A204.1 (cell line): ENCODE measurements around the gene NQO2.
"Not testable (repeated sequence)": the region's sequence is repeated elsewhere in the genome, so short reads cannot be mapped to it uniquely, and the experiment has no call there.

ENCODE experiments used
- FAIRE-seq: peaks from 2 replicates; lab custom pipeline; 2012; peaks lifted over from hg19 to GRCh38; lab: Jason Lieb, UNC

NQO2 gene

DNA sequence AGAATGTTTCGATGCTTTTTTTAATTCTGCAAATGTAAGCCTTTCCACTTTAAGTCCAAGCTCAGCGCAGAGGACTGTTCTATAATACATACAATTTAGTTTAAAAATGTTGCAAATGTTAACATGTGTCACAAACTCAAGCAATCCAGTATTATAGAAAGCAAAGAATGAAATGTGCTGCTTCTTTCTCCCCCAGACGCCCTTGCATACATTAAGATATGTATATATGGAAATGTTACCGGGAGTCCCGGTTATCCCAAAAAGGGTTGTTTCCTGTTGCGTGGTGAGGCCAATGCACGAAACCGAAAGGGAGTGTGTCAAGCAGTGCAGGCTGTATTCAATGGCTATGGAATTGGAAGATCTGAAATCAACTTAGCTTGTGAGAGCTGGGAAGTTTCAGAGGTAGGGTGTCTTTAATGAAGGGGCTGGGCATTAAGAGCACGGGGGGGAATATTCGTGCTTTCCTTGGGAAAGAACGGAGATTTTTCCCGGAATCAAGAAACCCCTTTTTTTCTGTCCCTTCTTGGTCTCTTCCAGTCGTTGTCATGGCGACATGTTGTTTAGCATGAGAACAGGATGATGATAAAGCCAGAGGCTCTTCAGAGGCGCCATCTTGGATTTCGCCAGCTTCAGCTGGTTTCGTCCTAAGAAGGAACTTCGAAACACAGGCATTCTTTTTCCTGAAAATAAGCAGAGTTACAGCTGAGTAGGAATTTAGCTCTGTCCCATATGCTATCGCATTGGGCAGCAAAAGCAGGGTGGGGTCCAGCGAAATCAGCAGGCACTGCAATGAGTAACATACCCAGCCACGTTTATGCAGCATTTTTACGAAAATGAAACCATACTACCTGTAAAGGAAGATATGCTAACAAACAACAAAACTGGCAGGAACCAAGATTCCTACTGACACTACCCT, 10.1 kb upstream of the NQO2 start:
- FAIRE-seq: peak; percentile 94

DNA sequence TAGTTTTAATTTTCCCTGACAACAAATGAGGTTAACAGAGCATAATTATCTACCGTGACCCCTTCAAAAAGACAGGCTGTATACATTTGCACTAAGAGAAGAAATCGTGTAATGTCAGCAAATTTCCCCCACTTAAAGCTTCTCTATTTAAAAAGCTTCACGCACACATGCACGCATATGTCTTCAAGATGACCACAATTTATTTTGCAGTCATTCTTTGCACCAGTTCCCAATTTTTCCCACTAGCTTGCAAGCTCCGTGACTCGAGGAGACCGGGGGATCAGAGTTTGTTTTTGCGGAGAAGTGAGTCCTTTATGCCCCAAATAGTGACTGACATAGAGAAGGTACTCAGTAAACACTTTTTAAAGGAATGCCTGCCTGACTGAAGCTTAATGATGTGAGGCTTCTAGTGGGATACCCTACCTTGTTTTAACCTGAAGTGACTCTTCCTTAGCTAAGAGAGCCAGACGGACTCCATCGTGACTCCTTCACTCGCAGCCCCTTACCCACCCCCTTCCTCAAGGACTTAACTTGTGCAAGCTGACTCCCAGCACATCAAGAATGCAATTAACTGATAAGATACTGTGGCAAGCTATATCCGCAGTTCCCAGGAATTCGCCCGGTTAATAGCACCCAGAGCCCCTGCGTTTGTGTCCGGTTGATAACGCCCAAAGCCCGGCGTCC, 9.3 kb upstream of the NQO2 start:
- no peak for FAIRE-seq

DNA sequence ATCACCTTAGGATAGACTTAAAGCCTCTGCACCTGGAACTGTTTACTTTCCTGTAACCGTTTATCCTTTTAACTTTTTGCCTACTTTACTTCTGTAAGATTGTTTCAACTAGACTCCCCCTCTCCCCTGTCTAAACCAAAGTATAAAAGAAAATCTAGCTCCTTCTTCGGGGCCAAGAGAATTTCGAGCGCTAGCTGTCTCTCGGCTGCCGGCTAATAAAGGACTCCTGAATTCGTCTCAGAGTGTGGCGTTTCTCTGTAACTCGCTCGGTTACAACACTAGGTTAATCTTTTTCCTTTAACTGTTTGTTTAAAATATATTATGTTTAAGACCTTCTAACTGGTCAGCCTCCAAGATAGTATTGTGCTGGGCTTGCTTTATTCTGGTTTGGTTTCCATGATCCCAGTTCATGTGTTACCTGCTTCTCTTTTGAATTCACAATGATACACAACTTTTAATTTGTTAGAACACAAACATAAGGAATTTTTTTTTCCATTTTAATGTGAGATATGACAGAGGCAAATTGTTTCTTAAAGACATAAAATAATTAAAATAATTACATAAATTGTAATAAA, 8.7 kb upstream of the NQO2 start:
- FAIRE-seq: no peak

DNA sequence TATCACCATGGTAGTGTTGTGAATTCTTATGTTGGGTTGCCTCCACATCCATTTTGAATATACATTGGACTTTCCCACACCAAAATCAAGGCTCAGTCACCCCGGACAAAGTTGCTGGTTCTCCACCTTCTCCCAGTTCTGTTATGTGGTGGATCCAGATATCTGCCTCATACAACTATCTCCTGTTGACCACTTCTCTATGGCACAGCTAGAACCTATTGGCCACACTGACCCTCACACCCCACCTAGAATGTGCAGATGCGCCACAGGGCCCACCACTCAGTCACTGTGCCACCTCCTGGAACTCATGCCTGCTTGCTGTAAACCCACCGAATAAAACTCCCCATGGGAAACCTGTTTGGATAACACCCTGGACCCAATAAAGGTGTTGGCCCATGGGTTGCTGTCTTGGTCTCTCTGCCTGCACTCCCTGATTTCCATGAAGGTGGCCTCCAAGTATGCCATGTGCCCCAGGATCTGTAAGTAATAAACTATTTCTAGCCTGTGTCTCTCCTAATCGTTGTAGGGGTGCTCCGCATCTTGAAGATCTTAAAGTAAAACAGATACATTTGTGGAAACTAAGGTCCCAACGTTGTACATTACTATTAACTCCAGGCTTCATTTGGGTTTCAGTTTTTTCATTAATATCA, 7.2 kb upstream of the NQO2 start:
- FAIRE-seq: no peak

DNA sequence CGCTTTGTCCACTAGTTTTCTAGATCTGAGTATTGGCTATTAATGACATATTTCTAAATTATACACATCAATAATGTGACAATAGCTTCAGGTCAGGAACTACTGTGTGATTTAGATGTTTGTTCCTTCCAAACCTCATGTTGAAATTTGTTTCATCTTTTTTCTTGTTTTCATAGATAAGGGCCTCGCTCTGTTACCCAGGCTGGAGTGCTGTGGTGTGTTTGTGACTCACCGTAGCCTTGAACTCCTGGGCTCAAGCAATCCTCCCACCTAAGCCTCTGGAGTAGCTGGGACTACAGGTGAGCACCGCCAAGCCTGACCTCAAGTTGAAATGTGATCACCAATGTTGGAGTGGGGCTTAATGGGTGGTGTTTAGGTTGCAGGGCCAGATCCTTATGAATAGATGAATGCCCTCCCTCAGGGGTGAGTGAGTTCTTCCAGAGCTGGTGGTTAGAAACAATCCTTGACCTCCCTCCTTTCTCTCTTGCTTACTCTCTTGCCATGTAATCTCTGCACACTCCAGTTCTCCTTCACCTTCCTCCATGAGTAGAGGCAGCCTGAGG, 5.9 kb upstream of the NQO2 start:
- no peak for FAIRE-seq

DNA sequence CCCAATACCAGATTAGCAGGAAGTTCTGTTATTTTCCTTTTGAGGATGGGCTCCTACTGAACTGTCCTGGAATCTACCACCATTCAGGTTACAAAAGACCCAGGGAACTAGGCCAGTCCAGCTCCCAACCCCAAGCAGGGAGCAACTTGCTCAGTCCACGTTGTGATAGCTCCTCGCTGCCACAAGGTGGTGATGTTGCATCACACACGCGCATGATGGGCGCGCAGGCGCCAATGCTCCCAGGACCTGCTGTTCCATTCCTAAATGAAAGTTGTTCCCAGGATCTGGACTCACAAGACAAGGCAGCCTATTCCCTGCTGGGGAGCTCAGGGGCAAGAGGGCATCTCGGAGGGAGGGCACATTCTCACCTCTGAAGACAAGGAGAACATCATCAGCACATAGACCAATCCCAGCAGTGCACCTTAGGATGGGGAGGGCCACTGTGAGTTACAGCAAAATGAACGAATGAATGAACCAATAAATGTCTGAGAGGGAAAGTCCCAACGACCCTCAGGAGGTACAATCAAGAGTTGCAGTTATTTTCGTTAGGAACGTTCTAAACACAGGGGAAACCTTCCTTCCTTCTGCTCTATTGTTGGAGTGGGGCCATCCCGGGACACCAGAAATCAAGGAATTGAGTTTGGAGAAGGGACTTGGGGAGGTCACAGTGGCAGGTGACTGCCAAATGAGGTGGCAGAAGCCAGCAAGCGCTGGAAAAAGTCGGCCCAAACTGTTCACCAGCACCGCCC, 1.3 kb upstream of the NQO2 start:
- peak; percentile 98 for FAIRE-seq

DNA sequence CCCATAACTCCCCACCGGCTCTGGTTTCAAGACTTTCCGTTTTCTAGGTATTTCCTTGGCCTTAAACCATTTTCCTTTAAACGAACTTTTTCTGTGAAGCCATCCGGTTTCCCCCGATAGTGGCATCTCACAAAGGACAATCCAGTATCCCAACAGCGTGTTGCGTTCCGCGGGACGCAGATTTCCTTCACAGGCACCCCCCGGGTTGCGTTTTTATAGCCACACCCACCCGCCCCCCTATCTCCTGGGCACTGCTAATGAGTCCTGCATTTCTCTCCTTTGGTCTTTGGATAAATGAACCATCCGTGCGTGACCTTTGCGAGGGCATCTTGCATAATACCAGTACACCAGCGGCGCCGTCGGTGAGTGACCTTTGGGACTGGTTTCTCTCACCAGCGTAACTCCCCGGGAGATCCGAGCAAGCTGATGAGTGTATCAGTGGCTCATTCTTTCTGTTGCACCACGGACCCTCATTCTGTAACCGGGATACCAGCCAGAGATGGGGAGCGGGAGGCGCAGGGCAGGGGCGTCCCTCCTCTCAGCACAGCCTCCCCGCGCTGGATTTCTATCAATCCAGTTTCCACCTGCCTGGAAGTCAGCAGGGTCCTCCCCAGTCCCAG, 586 bp upstream of the NQO2 start:
- no peak for FAIRE-seq

DNA sequence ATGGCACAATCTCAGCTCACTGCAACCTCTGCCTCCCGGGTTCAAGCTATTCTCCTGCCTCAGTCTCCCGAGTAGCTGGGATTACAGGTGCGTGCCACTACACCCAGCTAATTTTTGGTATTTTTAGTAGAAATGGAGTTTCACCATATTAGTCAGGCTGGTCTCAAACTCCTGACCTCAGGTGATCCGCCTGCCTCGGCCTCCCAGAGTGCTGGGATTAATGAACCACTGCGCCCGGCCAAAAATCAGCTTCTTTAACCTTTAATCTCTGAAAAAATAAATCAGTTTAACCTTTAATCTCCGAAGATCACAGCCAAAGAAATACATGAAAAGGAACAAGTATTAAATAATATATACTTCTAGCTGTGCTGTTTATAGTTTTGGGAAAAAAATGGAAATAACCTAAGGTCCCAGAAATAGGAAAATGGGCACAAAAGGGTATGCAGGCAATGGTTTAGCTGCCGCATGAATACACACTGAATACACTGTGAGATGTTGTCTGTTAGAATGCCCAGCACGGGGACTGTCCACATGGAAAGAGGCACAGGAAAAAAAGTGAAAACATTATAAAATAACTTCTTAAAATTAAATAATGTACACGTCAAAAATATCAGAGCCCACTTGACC, 1.6 kb downstream of the NQO2 start:
- no peak for FAIRE-seq

DNA sequence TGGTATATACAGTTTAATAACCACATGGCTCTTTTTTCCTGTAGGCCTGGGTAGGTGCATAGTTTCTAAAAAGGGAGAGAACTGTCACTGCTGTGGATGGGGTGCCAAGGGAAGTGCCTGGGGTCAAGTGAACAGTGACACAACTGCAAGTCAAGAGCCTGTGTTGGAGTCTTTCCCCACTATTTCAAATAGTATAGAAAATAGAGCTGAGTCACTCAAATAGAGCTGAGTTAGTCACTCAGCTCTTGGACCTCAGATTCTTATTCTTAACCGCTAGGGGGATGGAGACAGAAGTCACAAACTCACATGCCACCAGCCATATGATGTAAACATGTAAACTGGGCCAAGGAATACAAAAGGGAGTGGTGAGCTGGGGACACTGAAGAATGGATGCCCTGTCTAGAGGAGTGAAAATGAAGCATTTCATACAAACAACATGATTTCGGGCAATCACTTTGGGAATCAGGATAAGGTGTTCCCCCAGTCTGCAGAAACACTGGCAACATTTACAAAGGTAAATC, 2.1 kb downstream of the NQO2 start:
- peak; percentile 91 for FAIRE-seq

DNA sequence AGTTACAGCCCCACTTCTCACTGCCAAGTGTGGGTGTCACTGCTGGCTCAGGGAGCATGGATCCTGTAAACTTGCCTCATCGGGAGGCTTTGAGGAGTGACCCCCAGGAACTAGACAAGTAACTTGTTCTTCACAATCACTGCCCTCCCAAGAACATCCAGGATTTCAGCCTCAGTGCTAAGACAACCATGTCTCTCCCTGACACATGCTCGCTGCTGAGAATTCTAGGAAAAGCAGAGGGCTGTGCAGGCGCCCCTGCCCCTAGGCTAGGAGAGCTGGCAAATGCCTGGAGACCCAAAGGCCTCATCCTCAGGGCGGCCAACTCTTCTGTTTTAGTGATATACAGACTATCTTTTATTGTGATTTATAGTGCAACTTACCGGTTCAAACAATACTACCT, 3.5 kb downstream of the NQO2 start:
- FAIRE-seq: not testable (repeated sequence)

DNA sequence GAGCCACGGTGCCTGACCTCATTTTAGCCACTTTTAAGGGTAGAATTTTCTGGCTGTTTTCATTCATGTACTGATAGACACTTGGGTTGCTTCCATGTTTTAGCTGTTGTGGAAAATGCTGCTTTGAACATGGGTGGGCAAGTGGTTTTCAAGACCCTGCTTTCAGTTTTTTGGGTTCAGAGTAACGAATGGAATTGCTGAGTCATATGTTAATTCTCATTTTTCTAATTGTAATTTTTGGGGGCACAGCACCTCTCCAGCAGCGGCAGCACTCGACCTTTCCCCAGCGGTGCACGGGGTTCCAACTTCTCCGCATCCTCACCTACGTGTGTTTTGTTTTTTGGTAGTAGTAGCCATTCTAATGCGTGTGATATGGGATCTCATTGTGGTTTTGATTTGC, 5.4 kb downstream of the NQO2 start:
- no peak for FAIRE-seq

DNA sequence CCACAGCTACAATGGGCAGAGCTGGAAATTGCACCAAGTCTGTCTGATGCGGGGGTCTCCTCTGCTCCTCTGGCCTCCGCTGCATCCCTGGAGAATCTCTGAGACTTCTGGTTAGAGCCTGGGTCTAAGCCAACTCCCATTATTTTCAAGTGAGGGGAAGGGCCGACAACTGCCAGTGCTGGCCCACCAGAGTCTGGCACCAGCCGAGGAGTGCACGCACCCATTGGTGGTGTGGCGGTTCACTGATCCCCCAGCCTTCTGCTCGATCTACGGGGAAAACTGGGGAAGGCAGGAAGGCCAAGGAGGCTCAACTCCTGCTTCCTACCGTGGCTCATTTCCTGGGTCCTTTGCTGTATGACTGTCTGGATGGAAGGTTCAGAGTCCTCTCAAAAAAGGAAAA, 6.2 kb downstream of the NQO2 start:
- no peak for FAIRE-seq

DNA sequence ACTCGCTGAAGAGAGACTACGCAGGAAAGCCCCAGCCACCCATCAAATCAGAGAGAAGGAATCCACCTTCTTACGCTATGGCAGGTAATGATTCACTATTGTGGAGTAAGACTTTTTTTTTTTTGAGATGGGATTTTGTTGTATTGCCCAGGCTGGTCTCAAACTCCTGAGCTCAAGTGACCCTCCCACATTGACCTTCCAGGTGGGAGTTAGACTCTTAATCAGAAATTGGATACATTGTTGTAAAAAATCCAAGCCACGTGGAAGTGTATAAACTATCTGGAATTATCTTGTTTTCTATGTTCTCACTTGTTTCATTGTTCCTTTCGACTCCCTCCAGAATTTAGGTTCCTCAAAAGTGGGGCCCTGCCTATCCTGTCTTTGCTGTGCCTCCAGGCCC, 6.8 kb downstream of the NQO2 start:
- no peak for FAIRE-seq

DNA sequence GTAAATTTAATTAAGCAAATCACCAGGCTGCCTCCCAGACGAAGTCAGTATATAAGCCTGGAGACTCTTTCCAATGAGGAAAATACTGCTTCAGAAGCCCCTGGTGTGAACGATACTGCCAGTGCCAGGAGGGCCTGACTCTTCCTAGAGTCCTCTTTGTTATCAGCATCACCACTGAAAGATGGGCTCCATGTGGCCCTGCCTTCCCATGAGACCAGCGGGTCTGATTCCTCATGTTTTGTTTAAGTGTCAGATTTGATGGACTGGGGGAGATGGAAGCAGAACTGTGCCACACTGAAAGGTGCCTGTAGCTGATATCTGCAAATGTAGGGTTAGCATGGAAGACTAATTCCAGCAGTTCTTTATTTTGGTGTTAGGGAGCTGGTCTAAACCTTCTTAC, 7.9 kb downstream of the NQO2 start:
- FAIRE-seq: no peak

DNA sequence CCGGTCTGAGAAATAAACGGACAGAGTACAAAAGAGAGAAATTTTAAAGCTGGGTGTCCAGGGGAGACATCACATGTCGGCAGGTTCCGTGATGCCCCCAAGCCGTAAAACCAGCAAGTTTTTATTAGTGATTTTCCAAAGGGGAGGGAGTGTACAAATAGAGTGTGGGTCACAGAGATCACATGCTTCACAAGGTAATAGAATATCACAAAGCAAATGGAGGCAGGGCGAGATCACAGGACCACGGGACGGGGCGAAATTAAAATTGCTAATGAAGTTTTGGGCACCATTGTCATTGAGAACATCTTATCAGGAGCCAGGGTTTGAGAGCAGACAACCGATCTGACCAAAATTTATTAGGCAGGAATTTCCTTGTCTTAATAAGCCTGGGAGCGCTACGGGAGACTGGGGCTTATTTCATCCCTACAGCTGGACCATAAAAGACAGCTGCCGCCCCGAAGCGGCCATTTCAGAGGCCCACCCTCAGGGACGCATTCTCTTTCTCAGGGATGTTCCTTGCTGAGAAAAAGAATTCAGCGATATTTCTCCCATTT, 9.1 kb downstream of the NQO2 start:
- FAIRE-seq: not testable (repeated sequence)

DNA sequence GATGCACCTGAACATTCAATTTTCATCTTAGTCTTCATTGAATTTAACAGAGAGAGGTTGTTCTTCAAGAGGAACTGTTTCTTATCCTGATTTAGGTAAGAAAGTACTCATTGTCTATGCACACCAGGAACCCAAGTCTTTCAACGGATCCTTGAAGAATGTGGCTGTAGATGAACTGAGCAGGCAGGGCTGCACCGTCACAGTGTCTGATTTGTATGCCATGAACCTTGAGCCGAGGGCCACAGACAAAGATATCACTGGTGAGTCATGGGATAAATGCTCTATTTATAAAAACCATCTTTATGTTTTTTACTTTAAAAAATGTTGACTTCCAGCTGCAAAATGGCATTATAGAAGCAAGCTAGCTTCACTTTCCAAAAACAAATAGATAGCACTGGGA, 10.2 kb downstream of the NQO2 start:
- FAIRE-seq: no peak

DNA sequence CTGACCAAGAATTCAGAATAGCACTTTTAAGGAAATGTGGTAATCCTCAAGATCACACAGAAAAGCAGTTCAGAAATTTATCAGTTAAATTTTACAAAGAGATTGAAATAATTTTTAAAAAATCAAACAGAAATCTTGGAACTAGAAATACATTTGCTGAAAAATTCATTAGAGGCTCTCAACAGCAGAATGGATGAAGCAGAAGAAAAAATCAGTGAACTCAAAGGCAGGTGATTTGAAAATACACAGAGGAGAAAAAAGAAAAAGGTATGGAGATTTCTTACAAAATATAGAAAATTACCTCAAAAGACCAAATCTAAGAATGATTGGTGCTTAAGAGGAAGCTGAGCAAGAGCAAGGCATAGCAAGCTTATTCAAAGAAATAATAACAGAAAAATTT, 11.5 kb downstream of the NQO2 start:
- FAIRE-seq: no peak

DNA sequence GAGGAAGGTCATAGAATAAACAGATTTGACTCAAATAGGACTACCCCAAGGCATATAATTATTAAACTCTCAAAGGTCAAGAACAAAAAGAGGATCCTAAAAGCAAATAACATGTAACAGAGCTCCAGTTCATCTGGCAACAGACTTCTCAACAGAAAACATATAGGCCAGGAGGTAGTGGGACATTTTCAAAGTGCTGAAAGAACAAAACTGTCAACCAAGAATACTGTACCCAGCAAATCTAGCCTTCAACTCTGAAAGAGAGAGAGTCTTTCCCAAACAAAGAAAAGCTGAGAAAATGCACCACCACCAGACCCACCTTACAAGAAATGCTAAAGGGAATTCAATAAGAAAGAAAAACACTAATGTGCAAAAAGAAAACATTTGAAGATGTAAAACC, 11.9 kb downstream of the NQO2 start:
- no peak for FAIRE-seq

DNA sequence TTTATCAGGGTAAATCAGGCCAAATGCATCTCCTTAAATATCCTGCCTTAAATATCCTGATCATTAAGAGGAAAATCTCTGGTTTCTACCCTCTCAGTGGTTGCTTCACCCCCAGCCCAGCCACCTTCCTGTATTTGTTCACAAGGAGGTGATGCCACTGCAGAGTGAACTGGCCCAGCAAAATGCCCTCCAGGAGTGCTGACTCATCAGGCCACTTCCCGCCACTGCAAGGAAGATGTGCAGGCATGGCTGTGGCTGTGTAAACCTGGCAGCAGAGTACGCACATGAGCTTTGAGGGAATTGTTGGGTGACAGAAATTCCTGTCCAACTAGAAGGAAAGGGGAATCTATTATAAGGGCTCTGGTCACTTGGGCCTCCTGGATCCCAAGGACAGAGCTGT, 13.8 kb downstream of the NQO2 start:
- no peak for FAIRE-seq

DNA sequence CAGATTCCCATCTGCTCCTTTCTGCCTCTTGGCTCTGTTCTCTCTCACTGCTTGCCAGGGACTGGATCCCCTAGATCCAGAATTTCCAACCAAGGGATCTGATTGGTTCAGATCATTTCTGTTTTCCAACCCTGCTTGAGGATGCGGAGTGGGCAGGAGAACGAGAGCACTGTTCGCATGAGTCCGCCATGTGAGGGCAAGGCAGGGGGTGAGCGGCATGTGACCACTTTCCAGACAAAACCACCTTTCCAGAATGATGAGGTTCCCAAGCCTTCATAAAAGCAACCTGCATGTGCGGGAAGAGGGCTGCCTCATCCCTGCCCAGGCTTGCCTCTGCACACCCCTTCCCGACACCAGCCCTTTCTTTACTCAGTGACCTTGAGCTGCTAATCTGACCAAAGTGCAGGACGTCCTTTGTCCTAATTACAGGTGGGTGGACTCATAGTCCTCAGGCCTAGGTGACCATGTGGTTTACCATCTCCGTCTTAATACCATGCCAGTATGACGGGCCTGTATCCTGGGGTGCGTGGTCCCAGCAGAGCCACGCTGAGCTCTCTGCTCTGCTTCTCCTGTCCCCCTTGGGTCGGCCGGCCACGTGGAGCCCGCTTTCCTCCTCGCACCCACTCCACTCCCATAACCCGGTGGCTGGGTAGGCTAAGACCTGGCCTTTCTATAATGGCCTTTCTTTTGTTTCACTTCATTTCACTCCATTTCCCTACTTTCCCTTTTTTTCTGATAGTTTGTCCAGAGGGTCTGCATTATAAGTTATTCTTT, 14.4 kb downstream of the NQO2 start:
- FAIRE-seq: no peak
